ENCODE results near the gene HDAC4. TPM values are rescaled to one million over a fixed set of nuclear protein-coding genes. Genes with fewer than 3 reads are reported as not detected.
A peak's percentile ranks its signal among the peaks of the same experiment; 100 is the strongest.

The HDAC4 gene
- total and polyA plus RNA-seq, 10 of the 15 experiments (the other 5 are each of a cell fraction or from before 2014, with no cell fraction given) = 0.22 to 15.7 (median 4.8) TPM

DNA sequence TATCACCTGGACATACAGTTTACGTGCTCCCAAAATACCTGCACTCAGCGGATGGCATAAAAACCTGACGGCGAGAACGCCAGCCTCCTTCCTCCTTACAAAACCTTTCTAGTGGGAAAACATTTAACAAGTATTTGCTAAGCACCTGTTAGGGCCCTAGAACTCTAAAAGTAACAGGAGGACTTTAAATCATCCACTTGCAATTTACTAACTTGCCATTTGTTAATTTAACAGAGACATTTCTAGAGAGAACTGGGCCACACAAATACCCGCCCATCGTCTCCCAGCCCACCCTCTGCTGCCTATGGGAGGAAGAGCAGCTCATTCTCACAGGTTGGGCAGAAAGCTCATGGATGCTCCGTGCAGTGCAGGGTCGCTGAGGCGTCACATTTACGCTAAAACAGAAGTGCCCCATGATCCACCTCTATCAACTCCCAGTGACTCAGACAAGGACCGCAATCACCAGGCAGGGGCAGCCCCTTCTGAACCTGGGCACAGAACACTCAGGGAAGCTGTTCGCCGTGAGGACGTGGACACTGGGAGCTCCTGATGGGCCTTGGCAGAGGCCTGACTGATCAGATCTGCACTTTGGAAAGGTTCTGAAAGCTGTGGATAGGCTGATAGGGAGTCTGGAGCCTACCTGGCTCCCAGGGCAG, 106.9 kb downstream of the HDAC4 start (continued):
- TF ChIP-seq E2F8 (IDR thresholded peaks at IDR 0.05; ENCODE audit: low read depth, partially characterized antibody) = no peak
- no peak for TF ChIP-seq TCF7 (IDR thresholded peaks at IDR 0.05; ENCODE audit: borderline replicate concordance)
- no peak for TF ChIP-seq CBFB (IDR thresholded peaks at IDR 0.05; ENCODE audit: low read depth)
- TF ChIP-seq PAX5 (IDR thresholded peaks at IDR 0.05; ENCODE audit: borderline replicate concordance, low read depth, low read length) = peak; percentile 87
- TF ChIP-seq DPF2 (IDR thresholded peaks at IDR 0.05) = peak; percentile 91
- TF ChIP-seq POLR2AphosphoS2 (IDR thresholded peaks at IDR 0.05; ENCODE audit: low read depth, low read length) = no peak
- TF ChIP-seq MXI1 (IDR thresholded peaks at IDR 0.05; ENCODE audit: low read depth, low read length) = no peak
- no peak for TF ChIP-seq CBX5 (IDR thresholded peaks at IDR 0.05; ENCODE audit: low read depth)
- no peak for TF ChIP-seq FOS (IDR thresholded peaks at IDR 0.05; ENCODE audit: borderline replicate concordance, extremely low read depth, insufficient read length)
- TF ChIP-seq USF1 (IDR thresholded peaks at IDR 0.05; ENCODE audit: borderline replicate concordance, extremely low read length, insufficient read depth, low read depth, low read length) = no peak
- TF ChIP-seq CHD4 (IDR thresholded peaks at IDR 0.05) = no peak
- TF ChIP-seq JUND (IDR thresholded peaks at IDR 0.05; ENCODE audit: low read depth, low read length) = peak; percentile 78; the same call in 1 of the 2 replicates
- peak; percentile 77 for TF ChIP-seq IKZF1 (conservative IDR thresholded peaks at IDR 0.05)
- no peak for TF ChIP-seq CREB1 (IDR thresholded peaks at IDR 0.05; ENCODE audit: low read depth)
- TF ChIP-seq NFXL1 (IDR thresholded peaks at IDR 0.05; ENCODE audit: borderline replicate concordance) = no peak
- no peak for TF ChIP-seq YY1 (IDR thresholded peaks at IDR 0.05; ENCODE audit: low read depth, low read length)
- TF ChIP-seq NBN (IDR thresholded peaks at IDR 0.05) = peak; percentile 39; the same call in 1 of the 2 replicates
- no peak for TF ChIP-seq KDM1A (IDR thresholded peaks at IDR 0.05; ENCODE audit: borderline replicate concordance)
- TF ChIP-seq, protein P1, sequence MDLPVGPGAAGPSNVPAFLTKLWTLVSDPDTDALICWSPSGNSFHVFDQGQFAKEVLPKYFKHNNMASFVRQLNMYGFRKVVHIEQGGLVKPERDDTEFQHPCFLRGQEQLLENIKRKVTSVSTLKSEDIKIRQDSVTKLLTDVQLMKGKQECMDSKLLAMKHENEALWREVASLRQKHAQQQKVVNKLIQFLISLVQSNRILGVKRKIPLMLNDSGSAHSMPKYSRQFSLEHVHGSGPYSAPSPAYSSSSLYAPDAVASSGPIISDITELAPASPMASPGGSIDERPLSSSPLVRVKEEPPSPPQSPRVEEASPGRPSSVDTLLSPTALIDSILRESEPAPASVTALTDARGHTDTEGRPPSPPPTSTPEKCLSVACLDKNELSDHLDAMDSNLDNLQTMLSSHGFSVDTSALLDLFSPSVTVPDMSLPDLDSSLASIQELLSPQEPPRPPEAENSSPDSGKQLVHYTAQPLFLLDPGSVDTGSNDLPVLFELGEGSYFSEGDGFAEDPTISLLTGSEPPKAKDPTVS (IDR thresholded peaks at IDR 0.05; ENCODE audit: low read depth, low read length) = no peak
- no peak for TF ChIP-seq ZZZ3 (IDR thresholded peaks at IDR 0.05; ENCODE audit: control insufficient read depth, insufficient read length, low read depth)
- TF ChIP-seq WRNIP1 (IDR thresholded peaks at IDR 0.05; ENCODE audit: borderline replicate concordance, low read depth, low read length) = no peak
- no peak for TF ChIP-seq KAT2A (conservative IDR thresholded peaks at IDR 0.05; ENCODE audit: control insufficient read depth, low read depth, low read length)
- TF ChIP-seq, protein P2, sequence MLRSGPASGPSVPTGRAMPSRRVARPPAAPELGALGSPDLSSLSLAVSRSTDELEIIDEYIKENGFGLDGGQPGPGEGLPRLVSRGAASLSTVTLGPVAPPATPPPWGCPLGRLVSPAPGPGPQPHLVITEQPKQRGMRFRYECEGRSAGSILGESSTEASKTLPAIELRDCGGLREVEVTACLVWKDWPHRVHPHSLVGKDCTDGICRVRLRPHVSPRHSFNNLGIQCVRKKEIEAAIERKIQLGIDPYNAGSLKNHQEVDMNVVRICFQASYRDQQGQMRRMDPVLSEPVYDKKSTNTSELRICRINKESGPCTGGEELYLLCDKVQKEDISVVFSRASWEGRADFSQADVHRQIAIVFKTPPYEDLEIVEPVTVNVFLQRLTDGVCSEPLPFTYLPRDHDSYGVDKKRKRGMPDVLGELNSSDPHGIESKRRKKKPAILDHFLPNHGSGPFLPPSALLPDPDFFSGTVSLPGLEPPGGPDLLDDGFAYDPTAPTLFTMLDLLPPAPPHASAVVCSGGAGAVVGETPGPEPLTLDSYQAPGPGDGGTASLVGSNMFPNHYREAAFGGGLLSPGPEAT (IDR thresholded peaks at IDR 0.05; ENCODE audit: low read depth) = peak; percentile 73

Measured in GM12878 (cell line).